ENCODE data around the gene MACROD1. TPM values are rescaled to one million over a fixed set of nuclear protein-coding genes. Genes with fewer than 3 reads are reported as not detected.
A peak's percentile ranks its signal among the peaks of the same experiment; 100 is the strongest.

MACROD1 gene
- total RNA-seq, 8 experiments from 2014 or later = 10.2 to 47.7 (median 16.6) TPM

DNA sequence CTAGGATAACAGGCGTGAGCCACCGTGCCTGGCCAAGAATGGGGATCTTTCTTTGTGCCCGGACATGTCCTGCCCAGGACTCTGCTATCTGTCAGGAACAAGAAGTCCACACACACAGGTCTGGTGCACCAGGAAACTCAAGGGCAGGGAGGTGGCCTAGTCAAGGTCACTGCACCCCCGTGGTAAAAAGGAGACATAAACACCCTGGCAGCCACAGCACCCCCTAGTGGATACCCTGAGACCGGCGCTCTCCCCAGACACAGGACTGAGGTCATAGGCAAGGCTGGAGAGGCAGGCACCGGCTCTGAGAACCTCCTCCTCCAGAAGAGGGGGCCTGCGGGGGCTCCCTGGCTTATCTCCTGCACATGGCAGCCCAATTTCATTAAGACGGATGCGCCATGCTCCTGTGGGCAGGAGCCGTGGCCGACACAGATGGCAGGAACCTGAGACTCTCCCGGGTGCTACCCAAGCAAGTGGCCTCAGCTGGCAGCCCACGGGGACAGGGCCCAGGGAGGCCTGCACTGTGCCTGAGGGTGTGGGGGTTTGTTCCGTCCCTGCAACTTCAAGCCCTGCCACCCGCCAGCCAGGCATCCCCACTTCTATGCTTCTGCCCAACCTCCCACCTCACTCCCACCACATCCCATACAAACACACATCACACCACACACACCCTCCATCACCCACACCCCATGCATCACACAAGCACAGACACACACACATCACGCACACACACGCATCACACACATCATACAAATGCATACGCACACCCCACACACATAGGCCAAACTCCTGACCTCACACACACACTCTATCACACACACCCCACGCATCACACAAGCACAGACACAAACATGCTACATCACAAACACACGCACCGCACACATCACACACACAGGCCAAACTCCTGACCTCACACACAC lies 19.6 kb downstream of the MACROD1 start:
- Histone ChIP-seq H3K4me1 (replicated peaks in 1 of 2) (peaks cover 49 to 50% of the 10 kb centered on the region in 2 donors), H3K4me3 (no peak overlapping the region), H3K27ac (peak overlapping the region; percentile 49 to 78)
- peak in 1 of 8 experiments; percentile 7 for ATAC-seq (replicated peaks in 6 of 8)
- in situ Hi-C loops (cut with MboI; ENCODE audit: low pct_unique_long_range_greater_than_20kb in 2 of 9, low sequenced_read_pairs in 9 of 9, unreplicated experiment in 9 of 9) = loop anchor here in 5 of 9 experiments (5.0 to 25.0 kb wide), 3 partner anchors 109 to 144 kb away; partner anchors contain the start of gene FLRT1 (in 1 of the 5)
- WGBS, 10 experiments = 40 to 100% (median 100%) methylated on average over 1 to 3 of the region's 22 CpGs; no CpG with 5 or more reads in 3 of the 10 experiments

DNA sequence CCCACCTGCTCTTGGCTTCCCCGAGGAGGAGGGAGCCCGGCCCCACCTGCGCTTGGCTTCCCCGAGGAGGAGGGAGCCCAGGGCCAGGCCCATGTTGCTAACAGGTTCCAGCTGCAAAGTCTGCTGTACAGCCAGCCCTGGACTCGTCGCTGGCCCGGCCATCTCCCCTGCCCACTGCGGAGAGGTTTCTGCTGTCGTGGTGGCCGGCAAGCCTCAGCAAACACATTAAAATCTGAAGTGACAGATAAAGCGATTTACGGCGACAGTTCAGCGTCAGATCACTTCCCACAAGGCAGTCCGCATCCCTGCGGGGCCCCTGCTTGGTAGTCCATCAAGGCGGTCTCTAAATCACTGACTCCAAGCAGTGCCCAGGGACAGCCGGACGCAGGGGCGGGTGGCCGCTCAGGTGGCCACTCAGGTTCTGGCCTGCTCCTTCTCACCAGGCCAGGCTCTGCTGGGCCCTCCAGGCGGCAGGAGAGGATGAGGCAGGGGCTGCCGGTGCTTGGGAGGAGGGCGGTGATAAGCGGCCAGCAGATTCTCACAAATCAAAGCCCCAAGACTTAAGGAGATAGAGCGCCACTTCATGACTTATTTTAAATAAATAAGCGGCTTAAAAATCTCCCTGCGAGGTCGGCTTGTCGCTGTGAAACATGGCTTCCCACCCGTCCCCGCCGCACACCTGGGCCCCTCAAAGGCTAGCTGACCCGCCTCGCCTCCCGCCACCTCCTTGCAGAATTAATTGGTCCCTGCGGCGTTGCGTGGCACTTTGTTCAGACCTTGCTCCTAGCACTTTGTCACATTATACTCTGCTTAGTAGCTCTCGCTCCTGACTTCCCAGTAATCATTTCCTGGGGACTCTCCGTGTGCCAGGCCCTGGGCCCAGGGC lies 21.1 kb downstream of the MACROD1 start:
- Histone ChIP-seq H3K4me1 (replicated peaks in 1 of 2) (peaks cover 38 to 45% of the 10 kb centered on the region in 2 donors), H3K27ac (peak overlapping the region; percentile 49 to 78), H3K4me3 (peak overlapping the region in 1 of 5 donors; percentile 3)
- 20 to 100% (median 66%) methylated on average over 1 to 15 of the region's 41 CpGs; no CpG with 5 or more reads in 2 of the 10 experiments for WGBS, 10 experiments
- in situ Hi-C loops (cut with MboI; ENCODE audit: low pct_unique_long_range_greater_than_20kb in 2 of 9, low sequenced_read_pairs in 9 of 9, unreplicated experiment in 9 of 9) = loop anchor here in 5 of 9 experiments (5.0 to 25.0 kb wide), 3 partner anchors 108 to 143 kb away; partner anchors contain the start of gene FLRT1 (in 1 of the 5)
- ATAC-seq (replicated peaks in 6 of 8) = peak in 5 of 8 experiments; percentile 82 to 90 (median 84)

DNA sequence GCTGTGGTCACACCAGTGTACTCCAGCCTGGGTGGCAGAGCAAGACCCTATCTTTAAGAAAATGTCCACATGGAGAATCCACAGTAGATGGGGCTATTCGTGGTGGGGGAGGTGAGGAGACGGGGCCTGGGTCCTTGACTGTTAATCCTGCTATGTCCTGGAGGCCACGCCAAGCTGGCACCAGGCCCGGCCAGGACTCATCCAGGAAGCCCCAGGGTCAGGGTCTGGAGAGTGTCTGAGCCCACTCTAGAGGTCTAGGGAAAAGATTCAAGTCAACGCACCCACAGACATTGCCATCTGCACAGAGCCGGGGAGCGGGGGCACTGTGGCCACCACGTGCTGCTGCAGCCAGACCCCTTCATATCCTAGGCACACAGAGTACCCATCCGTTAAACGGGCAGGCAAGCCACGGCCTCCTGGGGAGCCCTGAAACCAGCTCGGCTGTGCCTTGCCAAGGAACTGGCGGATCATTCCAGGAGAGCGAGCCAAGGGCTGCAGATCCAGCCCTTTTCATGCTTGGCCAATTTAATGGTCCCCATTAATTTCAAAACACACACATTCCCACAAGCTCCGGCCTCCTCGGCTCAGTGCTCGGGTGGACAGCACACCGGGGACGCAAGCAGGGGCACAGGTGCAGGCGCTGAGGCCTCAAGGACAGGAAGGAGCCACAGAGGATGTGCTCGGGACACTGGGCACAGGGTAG lies 24.7 kb downstream of the MACROD1 start:
- WGBS, 10 experiments = 59 to 97% (median 80%) methylated on average over 2 to 9 of the region's 21 CpGs; no CpG with 5 or more reads in 5 of the 10 experiments

DNA sequence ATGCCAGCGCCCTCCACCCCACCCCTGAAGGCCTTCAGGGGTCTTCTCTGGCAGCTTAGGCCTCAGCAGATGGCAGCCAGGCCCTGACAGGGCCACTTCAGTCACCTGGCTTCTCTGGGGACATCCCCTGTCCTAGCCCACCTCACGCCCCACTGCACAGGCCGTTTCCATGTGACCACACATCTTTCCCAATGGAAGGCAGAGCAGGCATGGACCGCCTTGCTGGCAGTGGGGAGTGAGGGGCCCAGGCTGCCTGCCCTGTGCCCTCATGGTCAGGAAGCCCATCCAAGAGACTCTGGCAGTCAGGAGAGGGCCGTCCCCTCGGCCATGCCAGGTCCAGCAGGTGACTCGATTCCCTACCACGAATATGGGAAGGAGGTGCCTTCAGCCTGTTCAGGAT lies 25.8 kb downstream of the MACROD1 start:
- Histone ChIP-seq H3K27ac (no peak overlapping the region), H3K4me3 (no peak overlapping the region), H3K4me1 (replicated peaks in 1 of 2) (peaks cover 41% of the 10 kb centered on the region in 2 donors)
- no peak for ATAC-seq (replicated peaks in 6 of 8)
- in situ Hi-C loops (cut with MboI; ENCODE audit: low pct_unique_long_range_greater_than_20kb in 2 of 9, low sequenced_read_pairs in 9 of 9, unreplicated experiment in 9 of 9) = loop anchor here in 3 of 9 experiments (10.0 to 25.0 kb wide), 2 partner anchors 103 to 135 kb away; partner anchors contain the start of gene FLRT1 (in 1 of the 3)
- WGBS, 10 experiments = 100% methylated on average over 2 to 3 of the region's 8 CpGs; no CpG with 5 or more reads in 8 of the 10 experiments

More for the DNA sequence above, 24.7 kb downstream of the MACROD1 start:
- in situ Hi-C loops (cut with MboI; ENCODE audit: low pct_unique_long_range_greater_than_20kb in 2 of 9, low sequenced_read_pairs in 9 of 9, unreplicated experiment in 9 of 9) = loop anchor here in 3 of 9 experiments (10.0 to 25.0 kb wide), 2 partner anchors 104 to 136 kb away; partner anchors contain the start of gene FLRT1 (in 1 of the 3)
- Histone ChIP-seq H3K4me3 (no peak overlapping the region), H3K27ac (no peak overlapping the region), H3K4me1 (replicated peaks in 1 of 2) (peaks cover 41 to 46% of the 10 kb centered on the region in 2 donors)
- ATAC-seq (replicated peaks in 6 of 8) = no peak

DNA sequence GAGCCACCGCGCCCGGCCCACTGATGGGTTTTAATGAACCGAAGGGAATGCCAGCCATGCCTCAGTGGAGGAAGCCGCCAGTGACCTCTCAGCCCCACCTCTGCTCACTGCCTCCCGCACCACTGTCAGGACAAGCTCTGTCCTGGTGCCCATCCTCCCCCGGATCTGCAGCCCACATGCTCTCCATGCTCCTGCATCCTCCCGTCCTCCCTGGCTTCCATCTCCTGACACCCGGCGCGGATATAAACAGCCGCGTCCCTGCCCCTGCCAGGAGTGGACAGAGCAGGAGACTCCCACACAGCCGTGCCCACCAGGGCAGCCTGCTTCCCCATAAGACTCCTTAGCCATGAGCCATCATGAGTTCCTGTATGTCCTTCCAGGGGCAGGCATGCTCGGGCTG lies 26.9 kb downstream of the MACROD1 start:
- in situ Hi-C loops (cut with MboI; ENCODE audit: low pct_unique_long_range_greater_than_20kb in 2 of 9, low sequenced_read_pairs in 9 of 9, unreplicated experiment in 9 of 9) = loop anchor here in 1 of 9 experiments (25.0 kb wide), 1 partner anchor 102 kb away; the partner anchor contains the start of gene FLRT1
- no peak for ATAC-seq (replicated peaks in 6 of 8)
- no peak overlapping the region for H3K27ac ChIP-seq
- WGBS, 10 experiments = 60 to 93% methylated on average over 1 to 3 of the region's 15 CpGs; no CpG with 5 or more reads in 8 of the 10 experiments
- H3K4me3 ChIP-seq = no peak overlapping the region
- peaks cover 33 to 35% of the 10 kb centered on the region in 2 donors for H3K4me1 ChIP-seq (replicated peaks in 1 of 2)

DNA sequence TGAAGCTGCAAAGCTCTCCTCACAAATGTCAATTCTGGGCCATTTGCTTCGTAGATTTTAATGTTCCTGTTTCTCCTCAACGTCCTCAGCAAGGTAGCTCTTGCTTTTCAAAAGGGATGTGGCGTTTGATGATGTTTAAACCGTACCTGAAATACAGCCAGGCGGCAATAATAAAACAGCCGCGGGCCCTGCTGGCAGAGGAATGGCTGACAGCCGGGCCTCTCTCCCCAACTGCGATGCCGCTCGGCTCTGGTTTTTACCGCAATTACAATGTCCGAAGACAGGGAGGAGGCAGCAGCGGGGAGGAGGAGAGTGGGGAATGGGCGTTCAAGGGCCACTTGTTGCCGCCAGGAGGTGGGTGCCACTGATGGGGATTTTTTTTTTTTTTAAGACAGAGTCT lies 27.5 kb downstream of the MACROD1 start:
- in situ Hi-C loops (cut with MboI; ENCODE audit: low pct_unique_long_range_greater_than_20kb in 2 of 9, low sequenced_read_pairs in 9 of 9, unreplicated experiment in 9 of 9) = loop anchor here in 1 of 9 experiments (25.0 kb wide), 1 partner anchor 101 kb away; the partner anchor contains the start of gene FLRT1
- Histone ChIP-seq H3K4me1 (replicated peaks in 1 of 2) (peaks cover 28 to 30% of the 10 kb centered on the region in 2 donors), H3K4me3 (no peak overlapping the region), H3K27ac (peak overlapping the region in 1 of 2 donors; percentile 46)
- peak in 2 of 8 experiments; percentile 19 to 40 for ATAC-seq (replicated peaks in 6 of 8)
- WGBS, 10 experiments = 58 to 100% (median 81%) methylated on average over 2 to 12 of the region's 16 CpGs; no CpG with 5 or more reads in 4 of the 10 experiments

DNA sequence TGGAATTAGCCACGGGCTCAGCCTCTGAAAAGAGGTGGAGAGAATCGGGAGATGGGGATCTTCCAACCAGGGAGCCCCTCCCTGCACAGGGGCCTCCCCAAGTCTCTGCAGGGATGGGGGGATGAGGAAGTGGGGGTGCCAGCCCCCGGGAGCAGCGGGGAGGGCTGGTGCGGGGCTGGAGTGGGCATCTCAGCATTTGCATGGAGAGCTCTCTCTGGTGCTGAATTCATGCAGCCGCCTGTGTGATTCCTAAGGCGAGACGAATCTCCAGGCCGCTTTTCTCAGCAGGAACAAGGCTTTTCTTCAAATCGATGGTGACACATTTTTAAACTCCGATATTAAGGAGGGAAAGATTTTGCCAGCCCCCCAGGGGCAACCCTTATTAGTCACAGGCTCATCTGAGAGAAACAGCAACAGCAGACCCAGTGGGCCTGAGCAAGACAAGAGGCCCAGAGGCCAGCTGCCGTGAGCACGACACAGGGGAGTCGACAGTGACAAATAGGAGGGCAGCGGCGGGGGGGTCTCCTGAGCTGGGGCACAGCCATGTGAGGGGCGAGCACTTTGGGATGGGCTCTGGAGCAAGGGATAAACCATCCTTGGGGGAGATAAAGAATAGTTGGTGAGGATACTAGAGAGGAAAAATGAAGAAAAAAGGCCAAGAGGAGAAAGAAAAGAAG lies 29.0 kb downstream of the MACROD1 start:
- ATAC-seq (replicated peaks in 6 of 8) = peak in 5 of 8 experiments; percentile 55 to 68 (median 61)
- peak overlapping the region; percentile 17 to 74 for H3K27ac ChIP-seq
- peaks cover 36 to 41% of the 10 kb centered on the region in 2 donors for H3K4me1 ChIP-seq (replicated peaks in 1 of 2)
- H3K4me3 ChIP-seq = no peak overlapping the region
- 10 to 100% (median 39%) methylated on average over 2 to 12 of the region's 17 CpGs; no CpG with 5 or more reads in 5 of the 10 experiments for WGBS, 10 experiments
- in situ Hi-C loops (cut with MboI; ENCODE audit: low pct_unique_long_range_greater_than_20kb in 2 of 9, low sequenced_read_pairs in 9 of 9, unreplicated experiment in 9 of 9) = loop anchor here in 1 of 9 experiments (25.0 kb wide), 1 partner anchor 100 kb away; the partner anchor contains the start of gene FLRT1

DNA sequence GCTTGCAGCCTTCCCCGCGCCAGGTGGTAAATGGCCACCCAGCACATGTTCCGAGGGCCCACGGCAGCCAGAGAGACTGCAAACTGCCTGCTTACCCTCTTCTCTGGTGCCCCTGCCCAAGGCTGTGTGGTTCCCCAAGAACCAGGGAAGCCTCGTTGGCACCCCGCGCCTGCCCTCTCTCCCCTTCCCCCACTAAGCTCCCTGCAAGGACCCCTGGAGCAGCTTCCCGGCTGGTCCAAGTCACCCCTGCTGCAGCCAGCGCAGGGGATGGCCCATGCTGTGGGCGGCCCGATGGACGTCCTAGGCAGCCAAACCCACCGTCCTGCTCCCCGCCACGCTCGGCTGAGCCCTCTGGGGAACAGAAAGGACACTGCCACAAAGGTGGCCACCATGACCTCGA lies 30.2 kb downstream of the MACROD1 start:
- peak overlapping the region in 1 of 2 donors; percentile 41 for H3K27ac ChIP-seq
- ATAC-seq (replicated peaks in 6 of 8) = no peak
- peaks cover 44 to 49% of the 10 kb centered on the region in 2 donors for H3K4me1 ChIP-seq (replicated peaks in 1 of 2)
- WGBS, 10 experiments = 79 to 100% (median 81%) methylated on average over 1 to 7 of the region's 17 CpGs; no CpG with 5 or more reads in 5 of the 10 experiments
- H3K4me3 ChIP-seq = no peak overlapping the region
- in situ Hi-C loops (cut with MboI; ENCODE audit: low pct_unique_long_range_greater_than_20kb in 2 of 9, low sequenced_read_pairs in 9 of 9, unreplicated experiment in 9 of 9) = loop anchor here in 1 of 9 experiments (25.0 kb wide), 1 partner anchor 98 kb away; the partner anchor contains the start of gene FLRT1

DNA sequence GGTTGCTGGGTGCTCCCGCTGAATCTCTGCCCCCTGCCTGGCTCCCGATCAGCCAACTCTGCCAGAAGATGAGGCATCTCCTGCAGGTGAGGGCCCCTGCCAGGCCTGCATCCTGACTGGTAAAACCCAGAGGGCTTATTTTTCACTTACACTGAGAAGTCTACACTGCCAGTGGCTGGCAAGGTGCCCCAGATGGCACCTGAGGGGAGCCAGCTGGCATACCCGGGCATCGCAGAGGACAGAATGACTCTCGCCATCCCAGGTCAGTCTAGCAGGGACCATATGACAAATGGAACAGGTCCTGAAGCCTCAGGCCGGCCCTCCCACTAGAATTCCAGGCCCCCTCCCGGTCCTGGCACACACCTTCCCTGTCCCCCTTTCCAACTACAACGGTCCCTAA lies 30.9 kb downstream of the MACROD1 start:
- in situ Hi-C loops (cut with MboI; ENCODE audit: low pct_unique_long_range_greater_than_20kb in 2 of 9, low sequenced_read_pairs in 9 of 9, unreplicated experiment in 9 of 9) = loop anchor here in 1 of 9 experiments (25.0 kb wide), 1 partner anchor 98 kb away; the partner anchor contains the start of gene FLRT1
- Histone ChIP-seq H3K27ac (no peak overlapping the region), H3K4me3 (no peak overlapping the region), H3K4me1 (replicated peaks in 1 of 2) (peaks cover 49 to 55% of the 10 kb centered on the region in 2 donors)
- no peak for ATAC-seq (replicated peaks in 6 of 8)
- WGBS, 10 experiments = 40 to 100% (median 81%) methylated on average over 1 to 6 of the region's 8 CpGs; no CpG with 5 or more reads in 6 of the 10 experiments

DNA sequence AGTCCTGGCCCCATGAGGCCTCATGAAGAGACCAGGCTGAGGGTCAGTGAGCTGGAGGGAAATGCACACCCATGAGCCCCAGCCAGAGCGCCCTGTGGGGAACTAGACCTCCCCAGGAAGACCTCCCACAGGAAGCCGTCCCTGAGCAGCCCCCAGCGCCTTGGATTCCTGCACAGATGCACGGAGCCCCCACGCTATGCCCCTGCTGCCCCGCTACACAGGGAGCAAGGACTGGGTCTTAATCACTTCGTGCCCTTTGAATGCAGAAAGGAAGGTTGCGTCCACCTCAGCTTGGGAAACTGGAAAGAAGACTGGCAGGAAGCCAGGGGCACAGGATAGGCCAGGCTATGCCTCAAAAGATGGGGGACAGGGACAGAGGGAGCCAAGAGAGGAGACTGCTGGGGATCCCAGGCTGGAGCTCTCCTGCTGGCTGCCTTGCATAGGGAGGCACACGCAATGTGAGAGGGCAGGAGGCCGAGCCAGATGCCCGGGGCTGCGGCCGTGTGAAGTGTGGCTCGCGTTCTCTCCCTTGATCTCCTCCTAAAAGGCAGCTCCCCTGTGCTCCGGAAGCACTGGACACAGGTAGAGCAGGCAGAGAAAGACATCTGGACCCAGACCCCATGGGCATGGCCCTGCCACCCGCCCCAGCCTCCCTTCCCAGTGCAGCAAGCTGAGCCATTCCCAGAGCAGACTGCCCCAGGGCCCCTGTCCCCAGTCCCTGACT lies 32.8 kb downstream of the MACROD1 start:
- WGBS, 10 experiments = 85 to 100% (median 98%) methylated on average over 1 to 6 of the region's 17 CpGs; no CpG with 5 or more reads in 5 of the 10 experiments
- in situ Hi-C loops (cut with MboI; ENCODE audit: low pct_unique_long_range_greater_than_20kb in 2 of 9, low sequenced_read_pairs in 9 of 9, unreplicated experiment in 9 of 9) = loop anchor here in 1 of 9 experiments (25.0 kb wide), 1 partner anchor 96 kb away; the partner anchor contains the start of gene FLRT1
- H3K27ac ChIP-seq = no peak overlapping the region

More for the DNA sequence above, 32.8 kb downstream of the MACROD1 start:
- no peak for ATAC-seq (replicated peaks in 6 of 8)
- peaks cover 44 to 51% of the 10 kb centered on the region in 2 donors for H3K4me1 ChIP-seq (replicated peaks in 1 of 2)
- H3K4me3 ChIP-seq = no peak overlapping the region
